Activated naive CD4-positive, alpha-beta T cell (primary cell): ENCODE results near the gene GABBR2.

Experiments used
- DNase-seq, 4 experiments: peaks; one replicate each; lab custom pipeline; 2025; lab: John Stamatoyannopoulos, UW

Gene GABBR2

DNA sequence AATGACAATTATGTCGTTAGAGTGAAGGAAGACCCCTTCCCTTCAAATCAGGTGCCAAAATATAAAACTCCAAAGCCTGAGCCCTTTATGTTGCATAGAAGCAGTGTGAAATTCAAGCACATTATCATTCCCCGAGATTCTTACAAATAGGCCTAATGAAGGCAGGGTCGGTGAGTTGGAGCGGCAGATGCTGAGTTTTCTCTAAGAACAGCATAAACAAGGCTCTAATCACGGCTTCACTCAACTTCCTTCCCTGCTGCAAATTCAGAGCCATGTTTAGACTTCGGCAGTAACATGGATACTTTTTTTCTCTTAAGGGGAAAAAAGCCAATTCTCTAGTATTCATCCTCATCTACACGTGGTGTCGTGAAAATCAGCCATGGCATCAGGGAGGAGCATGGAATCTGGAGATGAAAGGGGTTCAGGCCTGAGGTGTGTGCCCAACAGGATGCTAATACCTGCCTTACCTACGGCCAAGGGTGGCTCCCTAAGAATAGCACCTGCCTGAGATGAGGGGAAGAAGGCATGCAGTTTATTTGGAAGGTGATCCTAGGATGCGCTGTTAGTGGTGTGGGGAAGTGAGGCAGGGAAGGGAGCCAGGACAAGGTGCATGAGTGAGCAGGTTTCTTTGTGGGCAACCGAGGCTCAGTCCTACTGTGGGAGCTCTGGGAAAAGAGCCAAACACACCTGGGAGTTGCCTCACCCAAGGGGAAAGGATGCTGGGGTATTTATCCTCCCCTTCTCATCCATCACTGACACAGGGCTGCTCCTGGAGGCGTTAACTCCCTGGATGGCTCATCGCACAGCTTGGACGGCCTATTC is 306.5 kb downstream of the GABBR2 start:
- no peak for DNase-seq

- DNase-seq = no peak
Measured at GRCh38 chr9:98401140-98402018, 307.4 kb downstream of the GABBR2 start.

GRCh38 chr9:98399950-98400683 is 308.6 kb downstream of the GABBR2 start:
- no peak for DNase-seq

- DNase-seq = no peak
Measured at GRCh38 chr9:98396656-98397055, 312.1 kb downstream of the GABBR2 start.

DNA sequence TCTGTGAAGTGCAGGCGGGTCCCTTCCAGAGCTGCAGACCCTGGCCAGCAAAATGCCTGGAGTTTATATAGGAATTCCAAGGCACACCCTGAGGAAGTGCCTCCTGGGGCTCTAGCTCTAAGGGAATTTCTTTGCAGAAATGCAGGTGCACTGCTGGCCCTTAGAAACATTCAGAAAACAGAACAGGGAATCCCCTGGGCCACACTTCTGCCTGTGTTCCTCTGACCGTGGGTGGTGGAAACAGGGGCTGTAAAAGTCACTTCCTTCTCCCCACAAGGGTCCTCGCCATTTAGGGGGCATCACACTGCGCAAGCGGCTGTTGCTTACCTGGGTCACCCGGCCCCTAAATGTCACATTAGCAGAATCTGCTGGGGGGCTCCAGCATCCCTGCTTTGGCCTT is 312.5 kb downstream of the GABBR2 start:
- no peak for DNase-seq

GRCh38 chr9:98391867-98392266 is 316.9 kb downstream of the GABBR2 start:
- no peak for DNase-seq

- no peak for DNase-seq
Measured at GRCh38 chr9:98391406-98391805, 317.3 kb downstream of the GABBR2 start.

DNA sequence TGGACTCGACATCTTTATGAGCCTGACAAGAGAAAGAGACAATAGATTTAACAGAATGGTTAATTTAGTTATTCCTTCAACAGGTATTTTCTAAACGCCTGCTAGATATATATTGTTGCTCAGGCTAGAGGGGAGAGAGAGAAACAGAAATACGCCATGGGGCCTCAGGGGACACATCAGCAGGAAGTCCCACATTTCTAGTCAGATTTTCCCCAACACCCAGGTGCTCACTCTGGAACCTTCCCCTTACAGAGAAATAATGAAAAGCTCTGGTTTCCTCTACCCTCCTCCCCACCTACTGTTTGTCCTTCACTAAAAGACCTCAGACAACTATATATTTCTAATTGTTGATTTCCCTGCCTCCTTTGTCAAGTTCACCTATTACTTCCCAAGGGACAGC is 323.0 kb downstream of the GABBR2 start:
- no peak for DNase-seq

DNA sequence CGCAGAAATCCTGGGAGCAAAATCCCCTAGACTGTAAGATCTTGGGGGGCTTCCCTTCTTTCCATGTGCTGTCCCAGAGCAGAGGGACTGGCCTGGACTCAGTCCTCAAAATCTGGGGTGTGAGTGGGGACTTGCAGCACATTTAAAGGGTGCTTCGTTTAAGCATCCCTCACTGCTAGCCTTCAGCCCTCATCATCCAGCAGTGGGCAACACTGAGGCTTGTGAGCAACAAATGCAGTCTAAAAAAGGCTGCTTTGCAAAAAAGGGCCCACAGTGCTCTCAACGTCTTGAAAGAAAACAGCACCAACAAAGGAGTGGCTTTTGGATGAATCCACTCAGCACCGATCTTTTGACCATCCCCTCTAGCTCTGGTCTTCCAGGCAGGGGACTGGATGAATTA is 325.0 kb downstream of the GABBR2 start:
- no peak for DNase-seq

DNA sequence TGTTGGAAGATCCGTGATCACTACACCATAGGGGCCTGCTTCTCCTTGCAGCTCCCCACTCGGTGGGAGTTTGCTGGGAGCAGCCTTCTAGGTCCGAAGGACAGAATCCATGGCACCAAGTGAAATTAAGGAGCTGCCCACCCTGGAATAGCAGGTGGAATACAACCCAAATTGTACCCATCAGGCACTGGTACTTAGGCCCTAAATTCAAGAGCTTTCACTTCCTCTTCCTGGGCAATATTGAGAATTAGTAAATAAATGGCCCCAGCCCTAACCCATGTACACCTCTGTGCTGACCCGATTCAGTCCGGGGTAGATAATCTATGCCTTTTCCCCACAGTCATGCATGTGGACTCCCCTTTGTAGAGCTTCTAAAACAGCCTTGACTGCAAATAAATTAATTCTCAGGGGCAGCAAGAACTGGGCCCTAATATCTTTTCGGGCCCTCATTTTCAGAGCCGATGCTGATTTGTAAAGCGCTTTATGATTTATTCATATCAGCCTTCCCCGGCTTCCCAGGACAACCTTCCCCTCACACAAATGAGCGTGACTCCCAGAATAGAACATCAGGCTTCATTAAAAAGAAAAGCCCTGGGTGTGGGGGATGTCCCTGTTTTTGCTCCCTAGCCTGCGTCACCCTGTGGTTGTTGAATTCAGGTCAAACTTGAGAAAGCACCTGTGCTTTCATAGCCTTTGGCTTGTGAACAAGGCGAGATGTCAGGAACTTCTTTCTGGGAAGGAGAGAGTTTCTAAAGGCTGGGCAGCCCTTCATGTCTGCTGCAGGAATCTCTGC is 327.2 kb downstream of the GABBR2 start:
- DNase-seq = no peak

GRCh38 chr9:98380065-98380681 is 328.6 kb downstream of the GABBR2 start:
- no peak for DNase-seq

- no peak for DNase-seq
Measured at GRCh38 chr9:98379572-98379971, 329.2 kb downstream of the GABBR2 start.

DNA sequence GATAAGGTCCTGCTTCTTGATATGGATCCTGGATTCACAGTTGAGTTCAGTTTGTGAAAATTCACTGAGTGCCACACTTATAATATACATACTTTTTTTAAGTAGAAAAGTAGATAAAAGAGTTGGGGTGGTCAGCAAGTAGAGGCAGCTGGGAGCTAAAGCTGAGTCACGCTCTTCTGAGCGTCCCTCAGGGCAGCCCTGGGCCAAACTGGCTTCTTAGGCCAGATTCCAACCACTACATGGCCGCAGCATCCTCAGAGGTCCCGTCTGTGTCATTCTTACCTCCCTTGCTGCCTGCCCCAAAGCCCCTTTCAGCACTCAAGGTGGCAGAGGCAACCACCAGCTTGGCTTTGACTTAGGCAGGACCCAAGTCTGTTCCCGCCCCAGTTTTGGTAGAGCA is 329.9 kb downstream of the GABBR2 start:
- DNase-seq = no peak

- DNase-seq = no peak
Measured at GRCh38 chr9:98378206-98378780, 330.4 kb downstream of the GABBR2 start.

GRCh38 chr9:98375138-98375726 is 333.5 kb downstream of the GABBR2 start:
- no peak for DNase-seq

DNA sequence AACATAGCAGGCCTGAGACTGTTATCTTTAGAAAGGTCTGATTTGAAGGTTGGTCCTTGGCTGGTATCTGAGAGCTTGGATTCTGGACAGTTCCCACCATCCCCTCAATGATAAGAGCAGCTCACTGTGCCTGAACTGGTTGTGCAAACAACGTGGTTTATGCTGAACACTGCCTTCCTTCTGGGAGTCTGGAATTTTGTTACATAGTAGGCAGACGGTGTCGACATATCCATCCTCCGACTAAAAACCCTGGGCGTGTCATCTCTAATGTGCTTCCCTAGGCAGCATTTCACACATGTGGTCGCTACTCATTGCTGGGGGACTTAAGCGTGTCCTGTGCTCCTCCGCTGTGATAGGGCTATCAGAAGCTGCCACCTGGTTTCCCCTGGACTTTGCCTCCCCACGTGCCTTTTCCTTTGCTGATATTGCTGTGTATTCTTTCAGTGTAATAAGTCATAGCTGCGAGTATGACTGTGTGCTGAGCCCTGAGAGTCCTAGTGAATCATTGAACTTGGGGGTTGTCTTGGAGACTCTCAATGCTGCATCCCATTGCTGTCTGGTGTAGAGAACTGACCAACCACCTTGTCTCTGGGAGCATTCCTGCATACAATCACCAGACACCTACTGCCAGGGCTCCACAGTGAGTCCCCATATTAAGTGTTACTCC is 334.2 kb downstream of the GABBR2 start:
- no peak for DNase-seq

DNA sequence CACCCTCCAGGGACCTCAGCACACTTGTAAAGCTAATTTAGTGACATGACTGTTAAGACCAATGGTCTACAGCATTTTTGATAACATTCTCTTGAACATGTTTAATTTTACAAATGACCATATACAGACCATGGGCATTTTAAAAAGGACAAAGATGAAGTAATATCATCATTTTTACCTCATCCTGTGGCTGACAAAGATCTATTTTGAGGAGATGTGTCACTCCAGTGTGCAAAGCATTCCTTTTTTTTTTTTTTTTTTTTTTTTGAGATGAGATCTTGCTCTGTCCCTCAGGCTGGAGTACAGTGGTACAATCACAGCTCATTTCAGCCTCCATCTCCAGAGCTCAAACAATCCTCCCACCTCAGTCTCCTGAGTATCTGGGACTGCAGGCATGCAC is 335.1 kb downstream of the GABBR2 start:
- no peak for DNase-seq

GRCh38 chr9:98372077-98372836 is 336.5 kb downstream of the GABBR2 start:
- no peak for DNase-seq

DNA sequence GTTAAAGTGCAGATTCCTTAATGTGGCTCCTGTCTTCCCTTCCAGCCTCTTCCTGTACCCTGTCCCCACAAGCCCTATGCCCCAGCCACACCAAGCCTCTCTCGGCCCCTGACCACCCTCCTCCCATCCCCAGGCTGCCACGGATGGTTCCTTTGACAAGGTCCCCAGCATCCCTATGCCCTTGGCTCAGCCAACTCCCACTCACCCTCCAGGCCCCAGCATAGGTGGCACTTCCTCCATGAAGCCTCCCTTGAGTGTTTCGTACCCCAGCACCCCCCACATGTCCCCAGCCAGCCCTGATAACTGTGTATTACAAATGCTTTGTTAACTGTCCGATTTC is 337.8 kb downstream of the GABBR2 start:
- DNase-seq = no peak
